Upper lobe of right lung (tissue), 1 donor: ENCODE measurements around the gene HK3. TPM values are rescaled to one million over a fixed set of nuclear protein-coding genes. Genes with fewer than 3 reads are reported as not detected.

Experiments used
- ATAC-seq: fragments of 200-7000 bp; cut with Tn5 transposase; one replicate; pipeline ENCODE4 v1.9.1; 2020; ENCODE audit warnings: mild to moderate bottlenecking, moderate library complexity
- DNase-seq: peaks from one replicate; pipeline ENCODE4 v3.0.0-alpha.2; 2020
- H3K27ac ChIP-seq: fragments of 200-600 bp; one replicate; pipeline ENCODE4 v1.8.0; 2022
- H3K27me3 ChIP-seq: fragments of 200-600 bp; one replicate; pipeline ENCODE4 v1.8.0; 2022; ENCODE audit warnings: mild to moderate bottlenecking
- H3K36me3 ChIP-seq: fragments of 200-600 bp; one replicate; pipeline ENCODE4 v1.8.0; 2022
- H3K4me1 ChIP-seq: fragments of 200-600 bp; one replicate; pipeline ENCODE4 v1.8.0; 2022
- H3K4me3 ChIP-seq: fragments of 200-600 bp; one replicate; pipeline ENCODE4 v1.8.0; 2022; ENCODE audit warnings: mild to moderate bottlenecking
- H3K9me3 ChIP-seq: fragments of 200-600 bp; one replicate; pipeline ENCODE4 v1.8.0; 2022
- CTCF ChIP-seq: fragments of 200-600 bp; IDR thresholded peaks from one replicate; pipeline ENCODE4 v1.8.0; 2022; ENCODE audit warnings: antibody characterized with exemption
- intact Hi-C: fragments of 100-400 bp; cut with DNase I; formaldehyde crosslinking; loops from one replicate; pipeline ENCODE4 v1.11.0; 2022
- total RNA-seq: library from RNA; stranded (reverse); fragmentation: NEBNext Ultra II Directional; extraction: Animal tissue kit (Norgen Biotek cat#: 25700); gene quantifications from one replicate; pipeline ENCODE4 v1.2.1, GENCODE V29; 2021
- donor health status: DM: no; HTN: yes; CAD: no; lungs with severe emphysema.

HK3 gene
- total RNA-seq, 1 donor from 2014 or later, result 50.5 TPM

- H3K4me1 ChIP-seq, result peaks cover 22% of the 10 kb centered on the region
- H3K4me3 ChIP-seq, result no peak overlapping the region
- peak overlapping the region; percentile 36 for H3K27ac ChIP-seq
- TF ChIP-seq CTCF, result no peak
- H3K27me3 ChIP-seq, result no peaks in the 10 kb centered on the region
- ATAC-seq (no peak), DNase-seq (no peak)
- H3K36me3 ChIP-seq, result peaks cover 41% of the 10 kb centered on the region
- intact Hi-C loops, result no loop called here
- H3K9me3 ChIP-seq, result no peaks in the 10 kb centered on the region
Observed at GRCh38 chr5:176902102-176902814, 3.1 kb upstream of the HK3 start.

GRCh38 chr5:176901260-176902101 is 2.3 kb upstream of the HK3 start:
- intact Hi-C loops, result no loop called here
- Histone ChIP-seq H3K27me3 (no peaks in the 10 kb centered on the region), H3K9me3 (no peaks in the 10 kb centered on the region), H3K4me3 (no peak overlapping the region), H3K36me3 (peaks cover 33% of the 10 kb centered on the region), H3K27ac (peak overlapping the region; percentile 36), H3K4me1 (peaks cover 22% of the 10 kb centered on the region)
- DNase-seq (no peak), ATAC-seq (peak; percentile 37)
- no peak for TF ChIP-seq CTCF

- H3K9me3 ChIP-seq, result no peaks in the 10 kb centered on the region
- no peak overlapping the region for H3K27ac ChIP-seq
- no peak for TF ChIP-seq CTCF
- peaks cover 22% of the 10 kb centered on the region for H3K4me1 ChIP-seq
- DNase-seq, result no peak
- no peak overlapping the region for H3K4me3 ChIP-seq
- H3K27me3 ChIP-seq, result no peaks in the 10 kb centered on the region
- intact Hi-C loops, result no loop called here
- H3K36me3 ChIP-seq, result peaks cover 26% of the 10 kb centered on the region
- no peak for ATAC-seq
Observed at GRCh38 chr5:176900780-176901204, 1.6 kb upstream of the HK3 start.

GRCh38 chr5:176899946-176900779 is 1.0 kb upstream of the HK3 start:
- Histone ChIP-seq H3K27ac (peak overlapping the region; percentile 42), H3K36me3 (peaks cover 20% of the 10 kb centered on the region), H3K9me3 (no peaks in the 10 kb centered on the region), H3K27me3 (no peaks in the 10 kb centered on the region), H3K4me3 (no peak overlapping the region), H3K4me1 (peaks cover 22% of the 10 kb centered on the region)
- no peak for TF ChIP-seq CTCF
- intact Hi-C loops, result no loop called here
- ATAC-seq (no peak), DNase-seq (no peak)

- no peak for TF ChIP-seq CTCF
- no peaks in the 10 kb centered on the region for H3K36me3 ChIP-seq
- no peaks in the 10 kb centered on the region for H3K27me3 ChIP-seq
- ATAC-seq (no peak), DNase-seq (no peak)
- peaks cover 22% of the 10 kb centered on the region for H3K4me1 ChIP-seq
- H3K4me3 ChIP-seq, result peak overlapping the region; percentile 24
- no peaks in the 10 kb centered on the region for H3K9me3 ChIP-seq
- intact Hi-C loops, result no loop called here
- no peak overlapping the region for H3K27ac ChIP-seq
Observed at GRCh38 chr5:176897263-176897662, 1.9 kb downstream of the HK3 start.
